Astrocyte (in vitro differentiated cells and primary cell): ENCODE data around the gene GID8.

Experiments used
- EZH2 ChIP-seq: IDR thresholded peaks from 2 replicates; pipeline ENCODE4 v1.6.1; 2012; ENCODE audit warnings: mild to moderate bottlenecking, low read length, inconsistent platforms; ENCODE audit not compliant: insufficient read depth
- TF ChIP-seq, protein P1 (sequence below): IDR thresholded peaks from 2 replicates; pipeline ENCODE4 v1.5.1; 2011; ENCODE audit warnings: low read depth, mild to moderate bottlenecking, inconsistent platforms, low read length, moderate library complexity; ENCODE audit not compliant: insufficient read depth

DNA sequence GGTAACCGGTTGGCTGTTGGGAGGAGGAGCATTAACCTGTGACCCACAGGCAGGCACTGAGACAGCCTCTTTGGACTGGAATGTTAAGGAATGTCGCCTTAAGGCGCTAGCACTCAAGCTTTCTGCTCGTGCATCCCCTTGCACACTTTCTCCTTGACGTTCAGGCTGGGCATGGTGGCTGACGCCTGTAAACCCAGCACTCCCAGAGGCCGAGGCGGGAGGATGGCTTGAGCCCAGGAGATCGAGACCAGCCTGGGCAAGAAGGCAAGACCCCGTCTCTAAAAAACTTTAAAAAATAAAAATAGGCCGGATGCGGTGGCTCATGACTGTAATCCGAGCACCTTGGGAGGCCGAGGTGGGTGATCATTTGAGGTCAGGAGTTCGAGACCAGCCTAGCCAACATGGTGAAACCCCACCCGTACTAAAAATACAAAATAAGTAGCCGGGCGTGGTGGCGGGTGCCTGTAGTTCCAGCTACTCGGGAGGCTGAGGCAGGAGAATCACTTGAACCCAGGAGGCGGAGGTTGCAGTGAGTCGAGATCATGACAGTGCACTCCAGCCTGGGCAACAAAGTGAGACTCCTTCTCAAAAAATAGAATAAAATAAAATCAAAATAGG, 1.9 kb upstream of the GID8 start:
- TF ChIP-seq, protein P1, sequence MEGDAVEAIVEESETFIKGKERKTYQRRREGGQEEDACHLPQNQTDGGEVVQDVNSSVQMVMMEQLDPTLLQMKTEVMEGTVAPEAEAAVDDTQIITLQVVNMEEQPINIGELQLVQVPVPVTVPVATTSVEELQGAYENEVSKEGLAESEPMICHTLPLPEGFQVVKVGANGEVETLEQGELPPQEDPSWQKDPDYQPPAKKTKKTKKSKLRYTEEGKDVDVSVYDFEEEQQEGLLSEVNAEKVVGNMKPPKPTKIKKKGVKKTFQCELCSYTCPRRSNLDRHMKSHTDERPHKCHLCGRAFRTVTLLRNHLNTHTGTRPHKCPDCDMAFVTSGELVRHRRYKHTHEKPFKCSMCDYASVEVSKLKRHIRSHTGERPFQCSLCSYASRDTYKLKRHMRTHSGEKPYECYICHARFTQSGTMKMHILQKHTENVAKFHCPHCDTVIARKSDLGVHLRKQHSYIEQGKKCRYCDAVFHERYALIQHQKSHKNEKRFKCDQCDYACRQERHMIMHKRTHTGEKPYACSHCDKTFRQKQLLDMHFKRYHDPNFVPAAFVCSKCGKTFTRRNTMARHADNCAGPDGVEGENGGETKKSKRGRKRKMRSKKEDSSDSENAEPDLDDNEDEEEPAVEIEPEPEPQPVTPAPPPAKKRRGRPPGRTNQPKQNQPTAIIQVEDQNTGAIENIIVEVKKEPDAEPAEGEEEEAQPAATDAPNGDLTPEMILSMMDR: no peak
- TF ChIP-seq EZH2: no peak
